ENCODE measurements around the gene CDH24. TPM values are rescaled to one million over a fixed set of nuclear protein-coding genes. Genes with fewer than 3 reads are reported as not detected.

Gene CDH24
- total and polyA plus RNA-seq, 2 of the 13 experiments (the other 11 are each of a cell fraction or from before 2014, with no cell fraction given): 0.69 to 0.99 TPM

GRCh38 chr14:23052182-23052623, 5.1 kb downstream of the CDH24 start (continued):
- TF ChIP-seq ZBTB1 (CRISPR knock-in tag; IDR thresholded peaks at IDR 0.05; ENCODE audit: borderline replicate concordance) (no peak), DR1 (CRISPR knock-in tag; IDR thresholded peaks at IDR 0.05) (no peak), PLSCR1 (CRISPR knock-in tag; IDR thresholded peaks at IDR 0.05; ENCODE audit: borderline replicate concordance) (no peak), ZNF549 (CRISPR knock-in tag; IDR thresholded peaks at IDR 0.05) (no peak), TEAD3 (CRISPR knock-in tag; optimal IDR thresholded peaks at IDR 0.05; ENCODE audit: borderline replicate concordance) (peak; percentile 56), NCOA5 (CRISPR knock-in tag; IDR thresholded peaks at IDR 0.05) (no peak), ZNF747 (CRISPR knock-in tag; IDR thresholded peaks at IDR 0.05; ENCODE audit: borderline replicate concordance) (peak; percentile 66; the same call in 1 of the 2 replicates), ZKSCAN1 (IDR thresholded peaks at IDR 0.05; ENCODE audit: low read length) (no peak), KDM1A (CRISPR knock-in tag; IDR thresholded peaks at IDR 0.05) (no peak), HIVEP1 (CRISPR knock-in tag; IDR thresholded peaks at IDR 0.05) (no peak), ZNF224 (CRISPR knock-in tag; IDR thresholded peaks at IDR 0.05) (no peak), BATF2 (CRISPR knock-in tag; IDR thresholded peaks at IDR 0.05) (no peak), ZNF776 (CRISPR knock-in tag; IDR thresholded peaks at IDR 0.05) (no peak), ZSCAN12 (CRISPR knock-in tag; IDR thresholded peaks at IDR 0.05) (no peak), SAP130 (CRISPR knock-in tag; IDR thresholded peaks at IDR 0.05; ENCODE audit: low read depth) (peak; percentile 51; the same call in 1 of the 2 replicates)
- TF ChIP-seq, protein P1, sequence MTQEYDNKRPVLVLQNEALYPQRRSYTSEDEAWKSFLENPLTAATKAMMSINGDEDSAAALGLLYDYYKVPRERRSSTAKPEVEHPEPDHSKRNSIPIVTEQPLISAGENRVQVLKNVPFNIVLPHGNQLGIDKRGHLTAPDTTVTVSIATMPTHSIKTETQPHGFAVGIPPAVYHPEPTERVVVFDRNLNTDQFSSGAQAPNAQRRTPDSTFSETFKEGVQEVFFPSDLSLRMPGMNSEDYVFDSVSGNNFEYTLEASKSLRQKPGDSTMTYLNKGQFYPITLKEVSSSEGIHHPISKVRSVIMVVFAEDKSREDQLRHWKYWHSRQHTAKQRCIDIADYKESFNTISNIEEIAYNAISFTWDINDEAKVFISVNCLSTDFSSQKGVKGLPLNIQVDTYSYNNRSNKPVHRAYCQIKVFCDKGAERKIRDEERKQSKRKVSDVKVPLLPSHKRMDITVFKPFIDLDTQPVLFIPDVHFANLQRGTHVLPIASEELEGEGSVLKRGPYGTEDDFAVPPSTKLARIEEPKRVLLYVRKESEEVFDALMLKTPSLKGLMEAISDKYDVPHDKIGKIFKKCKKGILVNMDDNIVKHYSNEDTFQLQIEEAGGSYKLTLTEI (CRISPR knock-in tag; conservative IDR thresholded peaks at IDR 0.05): no peak
- TF ChIP-seq, protein P2, sequence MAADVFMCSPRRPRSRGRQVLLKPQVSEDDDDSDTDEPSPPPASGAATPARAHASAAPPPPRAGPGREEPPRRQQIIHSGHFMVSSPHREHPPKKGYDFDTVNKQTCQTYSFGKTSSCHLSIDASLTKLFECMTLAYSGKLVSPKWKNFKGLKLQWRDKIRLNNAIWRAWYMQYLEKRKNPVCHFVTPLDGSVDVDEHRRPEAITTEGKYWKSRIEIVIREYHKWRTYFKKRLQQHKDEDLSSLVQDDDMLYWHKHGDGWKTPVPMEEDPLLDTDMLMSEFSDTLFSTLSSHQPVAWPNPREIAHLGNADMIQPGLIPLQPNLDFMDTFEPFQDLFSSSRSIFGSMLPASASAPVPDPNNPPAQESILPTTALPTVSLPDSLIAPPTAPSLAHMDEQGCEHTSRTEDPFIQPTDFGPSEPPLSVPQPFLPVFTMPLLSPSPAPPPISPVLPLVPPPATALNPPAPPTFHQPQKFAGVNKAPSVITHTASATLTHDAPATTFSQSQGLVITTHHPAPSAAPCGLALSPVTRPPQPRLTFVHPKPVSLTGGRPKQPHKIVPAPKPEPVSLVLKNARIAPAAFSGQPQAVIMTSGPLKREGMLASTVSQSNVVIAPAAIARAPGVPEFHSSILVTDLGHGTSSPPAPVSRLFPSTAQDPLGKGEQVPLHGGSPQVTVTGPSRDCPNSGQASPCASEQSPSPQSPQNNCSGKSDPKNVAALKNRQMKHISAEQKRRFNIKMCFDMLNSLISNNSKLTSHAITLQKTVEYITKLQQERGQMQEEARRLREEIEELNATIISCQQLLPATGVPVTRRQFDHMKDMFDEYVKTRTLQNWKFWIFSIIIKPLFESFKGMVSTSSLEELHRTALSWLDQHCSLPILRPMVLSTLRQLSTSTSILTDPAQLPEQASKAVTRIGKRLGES (CRISPR knock-in tag; IDR thresholded peaks at IDR 0.05; ENCODE audit: borderline replicate concordance): no peak
- TF ChIP-seq, protein P3, sequence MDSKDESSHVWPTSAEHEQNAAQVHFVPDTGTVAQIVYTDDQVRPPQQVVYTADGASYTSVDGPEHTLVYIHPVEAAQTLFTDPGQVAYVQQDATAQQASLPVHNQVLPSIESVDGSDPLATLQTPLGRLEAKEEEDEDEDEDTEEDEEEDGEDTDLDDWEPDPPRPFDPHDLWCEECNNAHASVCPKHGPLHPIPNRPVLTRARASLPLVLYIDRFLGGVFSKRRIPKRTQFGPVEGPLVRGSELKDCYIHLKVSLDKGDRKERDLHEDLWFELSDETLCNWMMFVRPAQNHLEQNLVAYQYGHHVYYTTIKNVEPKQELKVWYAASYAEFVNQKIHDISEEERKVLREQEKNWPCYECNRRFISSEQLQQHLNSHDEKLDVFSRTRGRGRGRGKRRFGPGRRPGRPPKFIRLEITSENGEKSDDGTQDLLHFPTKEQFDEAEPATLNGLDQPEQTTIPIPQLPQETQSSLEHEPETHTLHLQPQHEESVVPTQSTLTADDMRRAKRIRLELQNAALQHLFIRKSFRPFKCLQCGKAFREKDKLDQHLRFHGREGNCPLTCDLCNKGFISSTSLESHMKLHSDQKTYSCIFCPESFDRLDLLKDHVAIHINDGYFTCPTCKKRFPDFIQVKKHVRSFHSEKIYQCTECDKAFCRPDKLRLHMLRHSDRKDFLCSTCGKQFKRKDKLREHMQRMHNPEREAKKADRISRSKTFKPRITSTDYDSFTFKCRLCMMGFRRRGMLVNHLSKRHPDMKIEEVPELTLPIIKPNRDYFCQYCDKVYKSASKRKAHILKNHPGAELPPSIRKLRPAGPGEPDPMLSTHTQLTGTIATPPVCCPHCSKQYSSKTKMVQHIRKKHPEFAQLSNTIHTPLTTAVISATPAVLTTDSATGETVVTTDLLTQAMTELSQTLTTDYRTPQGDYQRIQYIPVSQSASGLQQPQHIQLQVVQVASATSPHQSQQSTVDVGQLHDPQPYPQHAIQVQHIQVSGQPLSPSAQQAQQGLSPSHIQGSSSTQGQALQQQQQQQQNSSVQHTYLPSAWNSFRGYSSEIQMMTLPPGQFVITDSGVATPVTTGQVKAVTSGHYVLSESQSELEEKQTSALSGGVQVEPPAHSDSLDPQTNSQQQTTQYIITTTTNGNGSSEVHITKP (CRISPR knock-in tag; IDR thresholded peaks at IDR 0.05; ENCODE audit: low read depth): no peak
